Peyer's patch (tissue), 4 donors: ENCODE measurements around the gene KAZN. TPM values are rescaled to one million over a fixed set of nuclear protein-coding genes. Genes with fewer than 3 reads are reported as not detected.

Experiments used
- DNase-seq, 3 donors: peaks; one replicate each; pipeline ENCODE4 v3.0.0-alpha.2; 2017 to 2019
- H3K27ac ChIP-seq, 4 donors: fragments of 200-600 bp; sonication (generic); one replicate each; pipeline ENCODE4 v1.5.1; 2016 to 2019
- H3K27me3 ChIP-seq, 2 donors: fragments of 200-600 bp; sonication (generic); one replicate each; pipeline ENCODE4 v1.5.1; 2019
- H3K36me3 ChIP-seq, 3 donors: fragments of 200-600 bp; sonication (generic); one replicate each; pipeline ENCODE4 v1.5.1; 2016 to 2019
- H3K4me1 ChIP-seq, 4 donors: fragments of 200-600 bp; sonication (generic); one replicate each; pipeline ENCODE4 v1.5.1; 2016 to 2019
- H3K4me3 ChIP-seq, 4 donors: fragments of 200-600 bp; sonication (generic); 1 replicate in 3 of 4; 2 replicates in 1 of 4; pipeline ENCODE4 v1.5.1; 2016 to 2019; ENCODE audit warnings: mild to moderate bottlenecking in 1 of 4
- H3K9me3 ChIP-seq, 4 donors: fragments of 200-600 bp; sonication (generic); one replicate each; pipeline ENCODE4 v1.5.1; 2016 to 2019; ENCODE audit warnings: mild to moderate bottlenecking in 1 of 4
- POLR2A ChIP-seq, 2 donors: fragments of 450-650 bp; IDR thresholded peaks; one replicate each; pipeline ENCODE4 v1.5.1; 2017; ENCODE audit warnings: antibody characterized with exemption in 2 of 2, mild to moderate bottlenecking in 2 of 2, moderate library complexity in 2 of 2
- total RNA-seq, 4 donors: library from RNA; depleted of rRNA; stranded (reverse); fragments of >200 nt; gene quantifications; one replicate each; pipeline ENCODE4 v1.1.0, GENCODE V29; 2016
- TF ChIP-seq, protein P1 (sequence below), 6 experiments: fragments of 450-650 bp in 4 of 6; fragments of 200-600 bp in 2 of 6; sonication (generic) in 1 of 6; IDR thresholded peaks; one replicate each; pipeline ENCODE4 v1.5.1; 2017 to 2019; ENCODE audit warnings: antibody characterized with exemption in 6 of 6, mild to moderate bottlenecking in 3 of 6, moderate library complexity in 1 of 6

KAZN gene
- total RNA-seq, 4 donors from 2014 or later = 14.9 to 25.5 (median 21.7) TPM

DNA sequence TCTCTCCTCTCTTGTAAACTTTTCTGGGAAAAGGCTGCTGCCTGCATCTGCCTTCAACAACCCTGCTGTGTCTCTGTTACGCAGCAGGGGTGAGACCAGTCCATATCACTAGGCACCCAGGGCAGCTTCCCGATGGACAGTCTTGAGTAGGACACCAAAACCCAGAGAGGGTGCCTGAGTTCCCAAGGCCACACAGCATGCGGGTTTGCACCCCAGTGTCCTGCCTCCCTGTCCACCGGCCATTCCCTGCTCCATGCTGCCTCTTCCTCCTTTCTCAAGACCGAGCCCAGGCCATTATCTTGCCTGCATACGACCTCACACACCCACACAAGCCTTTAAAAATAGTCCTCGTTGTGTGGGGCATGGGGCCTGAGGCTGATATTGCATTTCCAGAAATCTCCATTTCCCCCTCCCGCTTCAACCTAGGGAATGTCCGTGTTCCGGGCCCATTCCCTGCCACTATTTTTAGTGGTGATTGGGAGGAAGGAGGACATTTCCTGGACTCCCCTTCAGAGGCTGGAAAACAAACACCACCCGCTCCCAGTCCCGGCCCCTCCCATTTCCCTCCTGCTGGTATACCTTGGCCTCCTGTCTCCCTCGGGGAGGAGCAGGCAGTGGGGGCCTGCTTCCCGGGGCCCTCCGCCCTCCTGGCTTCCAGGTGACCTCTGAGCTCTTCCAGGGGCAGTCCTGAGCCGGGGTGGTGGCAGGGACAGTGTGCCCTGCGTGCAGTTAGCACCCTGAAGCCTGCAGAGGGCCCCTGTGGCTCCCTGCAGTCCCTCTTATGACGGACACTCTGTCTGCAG lies 422.7 kb downstream of the KAZN start:
- DNase-seq = no peak
- no peaks in the 10 kb centered on the region for H3K27me3 ChIP-seq
- H3K9me3 ChIP-seq = no peaks in the 10 kb centered on the region
- no peak overlapping the region for H3K4me3 ChIP-seq
- H3K27ac ChIP-seq = no peak overlapping the region
- H3K36me3 ChIP-seq = no peaks in the 10 kb centered on the region
- TF ChIP-seq, protein P1, sequence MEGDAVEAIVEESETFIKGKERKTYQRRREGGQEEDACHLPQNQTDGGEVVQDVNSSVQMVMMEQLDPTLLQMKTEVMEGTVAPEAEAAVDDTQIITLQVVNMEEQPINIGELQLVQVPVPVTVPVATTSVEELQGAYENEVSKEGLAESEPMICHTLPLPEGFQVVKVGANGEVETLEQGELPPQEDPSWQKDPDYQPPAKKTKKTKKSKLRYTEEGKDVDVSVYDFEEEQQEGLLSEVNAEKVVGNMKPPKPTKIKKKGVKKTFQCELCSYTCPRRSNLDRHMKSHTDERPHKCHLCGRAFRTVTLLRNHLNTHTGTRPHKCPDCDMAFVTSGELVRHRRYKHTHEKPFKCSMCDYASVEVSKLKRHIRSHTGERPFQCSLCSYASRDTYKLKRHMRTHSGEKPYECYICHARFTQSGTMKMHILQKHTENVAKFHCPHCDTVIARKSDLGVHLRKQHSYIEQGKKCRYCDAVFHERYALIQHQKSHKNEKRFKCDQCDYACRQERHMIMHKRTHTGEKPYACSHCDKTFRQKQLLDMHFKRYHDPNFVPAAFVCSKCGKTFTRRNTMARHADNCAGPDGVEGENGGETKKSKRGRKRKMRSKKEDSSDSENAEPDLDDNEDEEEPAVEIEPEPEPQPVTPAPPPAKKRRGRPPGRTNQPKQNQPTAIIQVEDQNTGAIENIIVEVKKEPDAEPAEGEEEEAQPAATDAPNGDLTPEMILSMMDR (IDR thresholded peaks at IDR 0.05) = no peak
- H3K4me1 ChIP-seq = peaks cover 0 to 10% (median 0%) of the 10 kb centered on the region in 4 donors

DNA sequence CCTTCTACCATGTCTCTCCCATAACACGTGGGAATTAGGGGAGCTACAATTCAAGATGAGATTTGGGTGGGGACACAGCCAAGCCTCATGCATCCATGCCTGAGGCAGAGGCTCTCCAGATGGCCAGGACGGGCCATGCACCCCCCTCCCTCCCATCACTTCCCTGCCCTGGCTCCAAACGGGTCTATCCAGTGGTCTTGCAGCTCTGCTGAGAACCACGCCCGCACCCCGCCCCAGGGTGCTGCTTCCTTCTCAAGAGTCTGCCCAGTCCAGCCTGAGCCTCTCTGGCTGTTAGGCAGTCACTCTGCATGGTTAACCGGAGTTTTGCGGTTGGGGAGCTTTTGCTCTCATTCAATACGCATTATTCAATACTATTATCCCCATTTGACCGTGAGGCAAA lies 423.6 kb downstream of the KAZN start:
- H3K4me1 ChIP-seq = peaks cover 0 to 14% (median 0%) of the 10 kb centered on the region in 4 donors
- no peaks in the 10 kb centered on the region for H3K36me3 ChIP-seq
- no peaks in the 10 kb centered on the region for H3K9me3 ChIP-seq
- H3K4me3 ChIP-seq = no peak overlapping the region
- TF ChIP-seq POLR2A (IDR thresholded peaks at IDR 0.05) = no peak
- TF ChIP-seq, protein P1 (IDR thresholded peaks at IDR 0.05) = no peak
- no peaks in the 10 kb centered on the region for H3K27me3 ChIP-seq
- no peak for DNase-seq
- H3K27ac ChIP-seq = no peak overlapping the region

DNA sequence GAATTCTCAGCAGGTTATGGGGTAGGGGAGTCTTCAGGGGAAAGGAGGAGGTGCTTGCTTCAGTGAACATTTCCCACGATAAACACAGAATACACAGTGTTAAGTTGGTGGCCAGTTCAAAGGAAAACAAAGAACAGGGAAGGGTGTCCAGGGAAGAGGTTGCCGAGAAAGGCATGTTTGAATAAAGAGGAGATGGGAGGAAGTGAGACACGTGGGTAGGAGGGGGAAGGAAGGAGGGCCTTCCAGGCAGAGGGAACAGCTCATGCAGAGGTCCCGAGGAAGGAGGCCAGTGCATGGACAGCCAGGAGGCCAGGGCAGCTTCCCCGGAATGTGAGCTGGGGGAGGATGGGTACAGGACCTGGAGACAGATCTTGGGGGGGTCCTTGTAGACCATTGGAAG lies 424.7 kb downstream of the KAZN start:
- peaks cover 0 to 14% (median 0%) of the 10 kb centered on the region in 4 donors for H3K4me1 ChIP-seq
- no peak overlapping the region for H3K4me3 ChIP-seq
- H3K9me3 ChIP-seq = no peaks in the 10 kb centered on the region
- TF ChIP-seq, protein P1 (IDR thresholded peaks at IDR 0.05) = no peak
- no peak for TF ChIP-seq POLR2A (IDR thresholded peaks at IDR 0.05)
- no peak for DNase-seq
- H3K36me3 ChIP-seq = no peaks in the 10 kb centered on the region
- H3K27me3 ChIP-seq = no peaks in the 10 kb centered on the region
- no peak overlapping the region for H3K27ac ChIP-seq

DNA sequence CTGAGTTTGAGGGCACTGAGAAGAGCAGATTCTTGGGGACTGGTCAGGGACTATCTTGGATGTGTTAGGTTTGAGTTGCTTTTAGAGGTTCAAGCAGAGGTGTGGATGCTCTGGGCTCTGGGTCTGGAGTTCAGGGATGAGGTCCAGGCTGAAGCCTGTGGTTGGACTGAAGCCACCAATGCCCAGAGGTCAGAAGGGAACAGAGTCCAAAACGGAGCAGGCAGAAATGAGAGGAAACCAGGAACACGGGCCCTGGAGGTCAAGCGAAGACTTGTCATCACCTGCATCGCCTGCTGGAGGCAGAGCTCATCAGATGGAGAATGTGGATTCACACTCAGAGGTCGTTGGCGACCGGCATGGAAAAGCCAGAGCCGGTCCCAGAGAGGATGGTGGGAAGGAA lies 425.5 kb downstream of the KAZN start:
- Histone ChIP-seq H3K4me3 (no peak overlapping the region), H3K36me3 (no peaks in the 10 kb centered on the region), H3K4me1 (peaks cover 0 to 14% (median 0%) of the 10 kb centered on the region in 4 donors), H3K27me3 (no peaks in the 10 kb centered on the region), H3K27ac (no peak overlapping the region), H3K9me3 (no peaks in the 10 kb centered on the region)
- TF ChIP-seq, protein P1 (IDR thresholded peaks at IDR 0.05) = no peak
- no peak for TF ChIP-seq POLR2A (IDR thresholded peaks at IDR 0.05)
- no peak for DNase-seq

DNA sequence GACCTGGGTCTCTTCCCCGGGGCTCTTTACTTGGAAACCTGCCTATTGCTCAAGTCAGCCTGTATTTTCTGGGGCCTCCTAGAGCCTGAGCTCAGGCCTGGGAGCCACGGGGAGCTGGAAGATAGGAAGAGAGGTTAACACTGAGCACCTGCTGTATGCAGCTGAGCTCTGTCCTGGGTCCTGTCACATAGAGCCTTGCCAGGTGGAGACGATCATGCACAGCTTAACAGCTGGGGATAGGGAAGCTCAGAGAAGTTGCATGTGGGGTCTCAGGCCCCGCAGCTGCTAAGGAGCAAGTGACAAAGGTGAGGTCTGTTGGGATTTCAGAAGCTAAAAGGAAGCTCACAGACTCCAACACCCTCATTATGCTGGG lies 427.6 kb downstream of the KAZN start:
- DNase-seq = no peak
- H3K9me3 ChIP-seq = no peaks in the 10 kb centered on the region
- H3K36me3 ChIP-seq = no peaks in the 10 kb centered on the region
- no peaks in the 10 kb centered on the region for H3K27me3 ChIP-seq
- no peak overlapping the region for H3K4me3 ChIP-seq
- TF ChIP-seq, protein P1 (IDR thresholded peaks at IDR 0.05) = no peak
- TF ChIP-seq POLR2A (IDR thresholded peaks at IDR 0.05) = no peak
- peaks cover 0 to 14% (median 0%) of the 10 kb centered on the region in 4 donors for H3K4me1 ChIP-seq
- H3K27ac ChIP-seq = no peak overlapping the region
